HepG2 (cell line): ENCODE measurements around the gene ATRNL1.

ENCODE experiments used
- CENPX ChIP-seq: sonication (generic); formaldehyde crosslinking; IDR thresholded peaks from 2 replicates; pipeline ENCODE4 v1.9.0; 2021; ENCODE audit warnings: mild to moderate bottlenecking, missing genetic modification reagents, moderate library complexity
- CREB3 ChIP-seq: sonication (generic); formaldehyde crosslinking; IDR thresholded peaks from 2 replicates; pipeline ENCODE4 v1.5.0; 2020; ENCODE audit warnings: missing genetic modification reagents
- CTCF ChIP-seq: sonication (generic); formaldehyde crosslinking; IDR thresholded peaks from 2 replicates; pipeline ENCODE4 v1.5.0; 2020; ENCODE audit warnings: mild to moderate bottlenecking, missing genetic modification reagents, moderate library complexity
- EP300 ChIP-seq, 3 experiments: sonication (generic) in 1 of 3; formaldehyde crosslinking in 1 of 3; IDR thresholded peaks; 2 replicates each; pipeline versions ENCODE4 v1.5.1 to v1.6.1; 2011 to 2020; ENCODE audit warnings: low read depth in 2 of 3, low read length in 2 of 3, borderline replicate concordance in 1 of 3, improper control_type of control experiment in 1 of 3, mild to moderate bottlenecking in 1 of 3, missing genetic modification reagents in 1 of 3, moderate library complexity in 1 of 3
- EZH2 ChIP-seq: conservative IDR thresholded peaks from 2 replicates; pipeline ENCODE4 v1.6.1; 2012; ENCODE audit warnings: mild to moderate bottlenecking, low read depth, low read length, moderate library complexity
- IKZF4 ChIP-seq: sonication (generic); formaldehyde crosslinking; IDR thresholded peaks from 2 replicates; pipeline ENCODE4 v1.5.1; 2020; ENCODE audit warnings: borderline replicate concordance, mild to moderate bottlenecking, low read depth, missing genetic modification reagents; ENCODE audit errors: not compliant biosample characterization
- KLF13 ChIP-seq: sonication (generic); formaldehyde crosslinking; IDR thresholded peaks from 2 replicates; pipeline ENCODE4 v1.4.0; 2020; ENCODE audit warnings: mild to moderate bottlenecking, missing genetic modification reagents
- LCORL ChIP-seq, 2 experiments: fragments of 450-650 bp in 1 of 2; sonication (generic) in 1 of 2; formaldehyde crosslinking in 1 of 2; IDR thresholded peaks; 2 replicates each; pipeline versions ENCODE4 v1.5.0 to v1.6.1; 2017 to 2020; ENCODE audit warnings: antibody characterized with exemption in 1 of 2, missing genetic modification reagents in 1 of 2
- POLR2A ChIP-seq, 2 experiments: IDR thresholded peaks; 2 replicates each; pipeline ENCODE4 v1.6.1; 2011; ENCODE audit warnings: low read depth in 2 of 2, low read length in 2 of 2, mild to moderate bottlenecking in 1 of 2, moderate library complexity in 1 of 2; ENCODE audit not compliant: insufficient read depth in 1 of 2
- POLR2AphosphoS5 ChIP-seq: IDR thresholded peaks from 2 replicates; pipeline ENCODE4 v1.6.1; 2012; ENCODE audit warnings: low read depth, low read length
- ZBTB25 ChIP-seq: IDR thresholded peaks from 2 replicates; pipeline ENCODE4 v1.6.1; 2018; ENCODE audit warnings: missing genetic modification reagents
- ZBTB4 ChIP-seq: sonication (generic); formaldehyde crosslinking; IDR thresholded peaks from 2 replicates; pipeline ENCODE4 v1.4.0; 2020; ENCODE audit warnings: missing genetic modification reagents, mild to moderate bottlenecking, borderline replicate concordance
- ZNF234 ChIP-seq: sonication (generic); formaldehyde crosslinking; conservative IDR thresholded peaks from 2 replicates; pipeline ENCODE4 v1.5.1; 2020; ENCODE audit warnings: mild to moderate bottlenecking, missing genetic modification reagents
- ZNF709 ChIP-seq: sonication (generic); formaldehyde crosslinking; IDR thresholded peaks from 2 replicates; pipeline ENCODE4 v1.5.0; 2020; ENCODE audit warnings: mild to moderate bottlenecking, missing genetic modification reagents

- TF ChIP-seq CTCF (CRISPR knock-in tag) (no peak), KLF13 (CRISPR knock-in tag) (no peak), POLR2A (IDR thresholded peaks at IDR 0.05; ENCODE audit: insufficient read depth in 1 of 2, low read depth in 2 of 2, low read length in 2 of 2) (no peak), ZBTB25 (no peak), ZNF709 (CRISPR knock-in tag) (no peak), CENPX (CRISPR knock-in tag) (no peak), IKZF4 (CRISPR knock-in tag) (no peak), EP300 (IDR thresholded peaks at IDR 0.05; ENCODE audit: low read depth in 2 of 2, low read length in 2 of 2) (no peak), EP300 (CRISPR knock-in tag; IDR thresholded peaks at IDR 0.05; ENCODE audit: borderline replicate concordance) (no peak), CREB3 (CRISPR knock-in tag) (no peak), POLR2AphosphoS5 (no peak), ZNF234 (CRISPR knock-in tag) (no peak), EZH2 (no peak), LCORL (IDR thresholded peaks at IDR 0.05) (no peak), LCORL (CRISPR knock-in tag; IDR thresholded peaks at IDR 0.05) (no peak), ZBTB4 (CRISPR knock-in tag) (no peak)
Measured at GRCh38 chr10:115795964-115796363, 702.8 kb downstream of the ATRNL1 start.
